Measurements from ENCODE around the gene GHRHR. TPM values are rescaled to one million over a fixed set of nuclear protein-coding genes. Genes with fewer than 3 reads are reported as not detected.

Gene GHRHR
- total and polyA plus RNA-seq, 11 donors = not detected

DNA sequence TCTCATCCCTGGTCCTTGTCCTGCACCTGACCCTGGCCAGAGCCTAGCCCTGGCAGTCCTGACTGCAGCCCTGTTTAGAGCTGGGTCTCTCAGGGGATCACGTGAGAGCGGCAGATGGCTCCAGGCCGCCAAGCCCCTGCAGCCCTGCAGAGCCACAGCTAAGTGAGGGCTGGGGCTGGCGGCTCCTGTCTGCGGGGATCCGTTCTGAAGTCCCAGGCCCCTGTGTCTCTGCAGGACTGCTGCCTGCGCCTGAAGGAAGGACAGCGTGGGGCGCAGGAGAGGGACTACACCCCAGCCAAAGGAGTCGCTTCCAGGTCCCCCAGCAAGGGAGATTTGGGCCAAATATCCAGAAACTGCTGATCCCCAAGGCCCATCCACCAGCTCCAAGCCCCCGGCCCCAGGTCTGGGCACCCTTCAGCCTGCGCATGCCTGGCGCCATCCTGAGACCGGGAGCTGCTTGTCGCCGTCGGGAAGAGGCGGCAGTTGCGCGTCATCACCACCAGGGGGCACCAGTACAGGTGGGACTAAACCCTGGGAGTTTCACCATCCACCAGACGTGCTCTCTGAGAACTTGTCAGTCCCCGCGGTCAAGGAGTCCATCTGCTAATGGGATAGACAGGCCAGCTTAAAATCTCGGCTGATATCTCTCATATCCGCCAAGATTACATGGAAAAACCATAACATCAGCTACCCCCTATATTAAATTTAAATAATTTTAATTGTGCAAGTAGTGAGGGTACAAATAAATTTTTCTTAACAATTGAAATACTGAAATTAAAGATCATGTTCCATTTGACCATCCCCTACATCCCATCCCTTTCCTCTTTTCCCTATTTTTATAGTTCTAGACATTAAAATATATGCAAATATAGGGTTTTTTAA, 25.1 kb upstream of the GHRHR start:
- intact Hi-C loops (cut with DNase I) = loop anchor here in 5 of 10 donors (1.0 to 10.0 kb wide), 5 partner anchors 38 to 136 kb away; no protein-coding TSS in a partner anchor
- Histone ChIP-seq H3K4me1 (peaks cover 0 to 31% (median 12%) of the 10 kb centered on the region in 12 donors), H3K9me3 (no peaks in the 10 kb centered on the region), H3K4me3 (peak overlapping the region in 7 of 12 donors; percentile 7 to 39 (median 31)), H3K27ac (no peak overlapping the region), H3K27me3 (no peaks in the 10 kb centered on the region), H3K36me3 (no peaks in the 10 kb centered on the region)
- ATAC-seq (peak; percentile 72 to 90 (median 85)), DNase-seq (peak; percentile 81 to 92 (median 85))
- TF ChIP-seq, protein P1, sequence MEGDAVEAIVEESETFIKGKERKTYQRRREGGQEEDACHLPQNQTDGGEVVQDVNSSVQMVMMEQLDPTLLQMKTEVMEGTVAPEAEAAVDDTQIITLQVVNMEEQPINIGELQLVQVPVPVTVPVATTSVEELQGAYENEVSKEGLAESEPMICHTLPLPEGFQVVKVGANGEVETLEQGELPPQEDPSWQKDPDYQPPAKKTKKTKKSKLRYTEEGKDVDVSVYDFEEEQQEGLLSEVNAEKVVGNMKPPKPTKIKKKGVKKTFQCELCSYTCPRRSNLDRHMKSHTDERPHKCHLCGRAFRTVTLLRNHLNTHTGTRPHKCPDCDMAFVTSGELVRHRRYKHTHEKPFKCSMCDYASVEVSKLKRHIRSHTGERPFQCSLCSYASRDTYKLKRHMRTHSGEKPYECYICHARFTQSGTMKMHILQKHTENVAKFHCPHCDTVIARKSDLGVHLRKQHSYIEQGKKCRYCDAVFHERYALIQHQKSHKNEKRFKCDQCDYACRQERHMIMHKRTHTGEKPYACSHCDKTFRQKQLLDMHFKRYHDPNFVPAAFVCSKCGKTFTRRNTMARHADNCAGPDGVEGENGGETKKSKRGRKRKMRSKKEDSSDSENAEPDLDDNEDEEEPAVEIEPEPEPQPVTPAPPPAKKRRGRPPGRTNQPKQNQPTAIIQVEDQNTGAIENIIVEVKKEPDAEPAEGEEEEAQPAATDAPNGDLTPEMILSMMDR (IDR thresholded peaks at IDR 0.05) = peak; percentile 95 to 100 (median 98)
- no peak for TF ChIP-seq POLR2A (IDR thresholded peaks at IDR 0.05)
- 10 to 21% (median 12%) methylated on average over 17 to 25 of the region's 25 CpGs for WGBS, 4 donors

GRCh38 chr7:30941582-30942323, 22.0 kb upstream of the GHRHR start:
- intact Hi-C loops (cut with DNase I) = loop anchor here in 2 of 10 donors (2.0 to 5.0 kb wide), 2 partner anchors 31 to 36 kb away; no protein-coding TSS in a partner anchor
- 63 to 69% (median 67%) methylated on average over 8 of the region's 8 CpGs for WGBS, 4 donors
- ATAC-seq (no peak), DNase-seq (no peak)
- TF ChIP-seq, protein P1 (IDR thresholded peaks at IDR 0.05) = no peak
- TF ChIP-seq POLR2A (IDR thresholded peaks at IDR 0.05) = no peak
- Histone ChIP-seq H3K9me3 (peaks cover 0 to 17% (median 1%) of the 10 kb centered on the region in 12 donors), H3K27me3 (no peaks in the 10 kb centered on the region), H3K27ac (no peak overlapping the region), H3K36me3 (no peaks in the 10 kb centered on the region), H3K4me3 (no peak overlapping the region), H3K4me1 (peaks cover 0 to 14% (median 5%) of the 10 kb centered on the region in 12 donors)

- peaks cover 0 to 7% (median 0%) of the 10 kb centered on the region in 12 donors for H3K9me3 ChIP-seq
- no peak overlapping the region for H3K4me3 ChIP-seq
- TF ChIP-seq POLR2A (IDR thresholded peaks at IDR 0.05) = no peak
- TF ChIP-seq, protein P1 (IDR thresholded peaks at IDR 0.05) = no peak
- intact Hi-C loops (cut with DNase I) = no loop called here
- H3K4me1 ChIP-seq = no peaks in the 10 kb centered on the region
- ATAC-seq (no peak), DNase-seq (no peak)
- no peaks in the 10 kb centered on the region for H3K36me3 ChIP-seq
- H3K27ac ChIP-seq = no peak overlapping the region
- H3K27me3 ChIP-seq = no peaks in the 10 kb centered on the region
These were observed 13.6 kb upstream of the GHRHR start for GRCh38 chr7:30950197-30950596.

DNA sequence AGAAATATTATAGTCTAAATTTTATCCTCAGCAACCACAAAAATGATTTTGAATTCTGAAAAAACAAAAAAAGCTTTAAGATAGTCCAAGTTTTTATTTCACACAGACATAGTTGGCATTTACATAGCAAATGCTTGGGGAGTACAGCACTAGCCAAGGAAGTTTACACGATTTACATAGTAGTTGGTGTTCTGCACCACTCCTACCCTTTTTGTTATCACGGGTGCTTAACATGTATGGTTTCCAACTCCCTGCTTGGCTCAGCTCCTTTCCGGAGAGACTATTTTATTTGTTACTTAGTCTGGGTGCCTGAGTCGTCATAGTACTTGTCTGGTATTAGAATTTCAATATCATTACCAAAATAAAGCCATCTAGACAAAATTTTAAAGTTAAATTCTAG, 8.8 kb upstream of the GHRHR start:
- Histone ChIP-seq H3K27me3 (no peaks in the 10 kb centered on the region), H3K4me1 (no peaks in the 10 kb centered on the region), H3K4me3 (no peak overlapping the region), H3K36me3 (no peaks in the 10 kb centered on the region), H3K9me3 (peaks cover 0 to 16% (median 0%) of the 10 kb centered on the region in 12 donors), H3K27ac (no peak overlapping the region)
- no peak for TF ChIP-seq POLR2A (IDR thresholded peaks at IDR 0.05)
- TF ChIP-seq, protein P1 (IDR thresholded peaks at IDR 0.05) = no peak
- WGBS, 4 donors = 64 to 72% (median 67%) methylated on average over 4 of the region's 4 CpGs
- DNase-seq = no peak
- ATAC-seq = no peak
- intact Hi-C loops (cut with DNase I) = no loop called here

All from heart left ventricle (tissue), 16 donors.